HCT116 (cell line): Measurements from ENCODE around the gene YIPF4.

Experiments used
- CTCF ChIP-seq, 3 experiments: fragments of 200-600 bp in 1 of 3; sonication (generic) in 1 of 3; IDR thresholded peaks in 2 of 3; conservative IDR thresholded peaks in 1 of 3; 2 replicates each; pipeline ENCODE4 v1.5.1; 2012 to 2017; ENCODE audit warnings: low read depth in 2 of 3, low read length in 2 of 3, antibody characterized with exemption in 1 of 3, borderline replicate concordance in 1 of 3, control low read depth in 1 of 3, mild to moderate bottlenecking in 1 of 3, mixed read lengths in 1 of 3, mixed run types in 1 of 3, moderate library complexity in 1 of 3; ENCODE audit not compliant: insufficient read depth in 1 of 3
- EGR1 ChIP-seq: IDR thresholded peaks from 2 replicates; pipeline ENCODE4 v1.6.1; 2012; ENCODE audit warnings: low read depth
- EZH2 ChIP-seq: fragments of 200-600 bp; sonication (generic); IDR thresholded peaks from 2 replicates; pipeline ENCODE4 v1.6.1; 2017; ENCODE audit warnings: antibody characterized with exemption, mixed run types
- EZH2phosphoT487 ChIP-seq: fragments of 200-600 bp; IDR thresholded peaks from 2 replicates; pipeline ENCODE4 v1.6.1; 2018; ENCODE audit warnings: antibody characterized with exemption, borderline replicate concordance
- POLR2A ChIP-seq: IDR thresholded peaks from 2 replicates; pipeline ENCODE4 v1.7.0; 2011; ENCODE audit warnings: borderline replicate concordance; ENCODE audit not compliant: insufficient read depth, insufficient read length; ENCODE audit errors: extremely low read depth
- POLR2AphosphoS5 ChIP-seq: IDR thresholded peaks from 2 replicates; pipeline ENCODE4 v1.6.1; 2011; ENCODE audit warnings: mild to moderate bottlenecking, low read depth, low read length, moderate library complexity
- REST ChIP-seq: IDR thresholded peaks from 2 replicates; pipeline ENCODE4 v1.6.1; 2012; ENCODE audit warnings: low read depth
- SP1 ChIP-seq: IDR thresholded peaks from 2 replicates; pipeline ENCODE4 v1.6.1; 2012; ENCODE audit warnings: low read depth
- ZNF274 ChIP-seq: fragments of 200-500 bp; sonication (Bioruptor generic); IDR thresholded peaks from 2 replicates; pipeline ENCODE4 v1.6.1; 2014; ENCODE audit warnings: mild to moderate bottlenecking, low read depth, low read length, inconsistent platforms

GRCh38 chr2:32272279-32272678 is 5.4 kb upstream of the YIPF4 start:
- TF ChIP-seq EGR1 (no peak), CTCF (IDR thresholded peaks at IDR 0.05 in 2 of 3, conservative IDR thresholded peaks at IDR 0.05 in 1 of 3; ENCODE audit: borderline replicate concordance in 1 of 3, insufficient read depth in 1 of 3, low read depth in 2 of 3, low read length in 2 of 3) (no peak), ZNF274 (no peak), EZH2phosphoT487 (no peak), POLR2AphosphoS5 (no peak), SP1 (no peak), REST (no peak), EZH2 (no peak), POLR2A (no peak)
